H1 (cell line): ENCODE data around the gene FGF2. TPM values are rescaled to one million over a fixed set of nuclear protein-coding genes. Genes with fewer than 3 reads are reported as not detected.

Experiments used
- CHD7 ChIP-seq: fragments of 300-600 bp; sonication (generic); IDR thresholded peaks from 2 replicates; pipeline ENCODE4 v1.7.1; 2012; ENCODE audit warnings: low read length, moderate library complexity, mild to moderate bottlenecking, inconsistent platforms; ENCODE audit not compliant: insufficient replicate concordance
- KDM5A ChIP-seq: fragments of 200-600 bp; IDR thresholded peaks from 2 replicates; pipeline ENCODE4 v1.7.1; 2012; ENCODE audit warnings: mild to moderate bottlenecking, low read length, inconsistent platforms, mixed read lengths
- TAF7 ChIP-seq: optimal IDR thresholded peaks from 2 replicates; pipeline ENCODE3; 2011; ENCODE audit warnings: low read depth, mild to moderate bottlenecking, inconsistent platforms, low read length, moderate library complexity, borderline replicate concordance
- polyA plus RNA-seq, 7 experiments: library from polyadenylated mRNA; depleted of rRNA in 3 of 7; stranded (reverse) in 5 of 7; unstranded in 2 of 7; fragments of >200 nt in 5 of 7; fragments of 200-250 nt in 2 of 7; gene quantifications; 1 replicate in 5 of 7; 2 replicates in 1 of 7; 4 replicates in 1 of 7; pipeline versions ENCODE4 v1.2.1 to v1.2.3, GENCODE V29; 2011 to 2013; ENCODE audit warnings: missing spikeins in 2 of 7, mixed read lengths in 2 of 7
- total RNA-seq: library from RNA; stranded (reverse); fragmentation: NEBNext Ultra II Directional; extraction: Animal tissue kit (Norgen Biotek cat#: 25700); gene quantifications from 2 replicates; pipeline ENCODE4 v1.2.1, GENCODE V29; 2021

Gene FGF2
- total and polyA plus RNA-seq, 2 of the 8 experiments (the other 6 are each of a cell fraction or from before 2014, with no cell fraction given), result 23.4 to 145 TPM

- TF ChIP-seq CHD7, result no peak
- TF ChIP-seq KDM5A, result no peak
- no peak for TF ChIP-seq TAF7
Measured at GRCh38 chr4:122914292-122914904, 87.8 kb downstream of the FGF2 start (continued).
